Activated T-helper 1 cell treated with Interleukin-2 at 50 U/mL for 16 hours (primary cell): ENCODE measurements around the gene GARS1.

Experiments used
- DNase-seq: peaks from one replicate; pipeline ENCODE4 v3.0.0-alpha.2; 2020; ENCODE audit warnings: low read depth

Gene GARS1

GRCh38 chr7:30682212-30683083 is 87.8 kb downstream of the GARS1 start, which contains the start of gene CRHR2:
CRHR2 (minus strand) TSS chr7:30682456; CDS start chr7:30682280, 176 bp downstream.
- no peak for DNase-seq

GRCh38 chr7:30683306-30683705 is 88.6 kb downstream of the GARS1 start:
- DNase-seq, result no peak
